Measurements from ENCODE around the gene SLC8A1.

Gene SLC8A1

DNA sequence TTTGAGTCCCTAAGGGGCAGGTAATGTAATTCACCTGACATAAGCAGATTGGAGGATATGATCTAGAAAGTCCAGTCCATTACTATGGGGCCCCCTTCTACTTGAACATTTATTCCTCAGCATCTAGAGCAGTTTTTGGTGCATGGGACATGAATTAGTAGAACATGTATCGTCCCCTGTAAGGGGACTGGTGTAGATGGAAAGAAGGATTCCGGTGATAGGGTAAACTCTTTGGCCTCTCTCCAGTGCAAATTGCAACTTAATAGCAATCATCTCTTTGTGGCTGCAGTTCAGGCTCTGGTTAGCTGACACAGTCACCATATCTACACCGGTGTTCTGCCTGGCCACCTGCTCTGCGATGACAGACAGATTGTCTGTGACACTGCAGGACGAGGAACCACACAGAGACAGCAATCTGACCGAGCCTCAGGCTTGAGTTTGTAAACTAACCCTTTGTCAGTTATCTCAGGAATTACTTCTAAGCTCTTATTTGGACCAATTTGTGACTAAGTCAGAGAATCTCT, 6.4 kb upstream of the SLC8A1 start:
- no peak for FAIRE-seq
- no peak for DNase-seq (ENCODE audit: insufficient read length, low spot score)
- TF ChIP-seq, protein P1, sequence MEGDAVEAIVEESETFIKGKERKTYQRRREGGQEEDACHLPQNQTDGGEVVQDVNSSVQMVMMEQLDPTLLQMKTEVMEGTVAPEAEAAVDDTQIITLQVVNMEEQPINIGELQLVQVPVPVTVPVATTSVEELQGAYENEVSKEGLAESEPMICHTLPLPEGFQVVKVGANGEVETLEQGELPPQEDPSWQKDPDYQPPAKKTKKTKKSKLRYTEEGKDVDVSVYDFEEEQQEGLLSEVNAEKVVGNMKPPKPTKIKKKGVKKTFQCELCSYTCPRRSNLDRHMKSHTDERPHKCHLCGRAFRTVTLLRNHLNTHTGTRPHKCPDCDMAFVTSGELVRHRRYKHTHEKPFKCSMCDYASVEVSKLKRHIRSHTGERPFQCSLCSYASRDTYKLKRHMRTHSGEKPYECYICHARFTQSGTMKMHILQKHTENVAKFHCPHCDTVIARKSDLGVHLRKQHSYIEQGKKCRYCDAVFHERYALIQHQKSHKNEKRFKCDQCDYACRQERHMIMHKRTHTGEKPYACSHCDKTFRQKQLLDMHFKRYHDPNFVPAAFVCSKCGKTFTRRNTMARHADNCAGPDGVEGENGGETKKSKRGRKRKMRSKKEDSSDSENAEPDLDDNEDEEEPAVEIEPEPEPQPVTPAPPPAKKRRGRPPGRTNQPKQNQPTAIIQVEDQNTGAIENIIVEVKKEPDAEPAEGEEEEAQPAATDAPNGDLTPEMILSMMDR (IDR thresholded peaks at IDR 0.05; ENCODE audit: insufficient read depth, missing control alignments): no peak

DNA sequence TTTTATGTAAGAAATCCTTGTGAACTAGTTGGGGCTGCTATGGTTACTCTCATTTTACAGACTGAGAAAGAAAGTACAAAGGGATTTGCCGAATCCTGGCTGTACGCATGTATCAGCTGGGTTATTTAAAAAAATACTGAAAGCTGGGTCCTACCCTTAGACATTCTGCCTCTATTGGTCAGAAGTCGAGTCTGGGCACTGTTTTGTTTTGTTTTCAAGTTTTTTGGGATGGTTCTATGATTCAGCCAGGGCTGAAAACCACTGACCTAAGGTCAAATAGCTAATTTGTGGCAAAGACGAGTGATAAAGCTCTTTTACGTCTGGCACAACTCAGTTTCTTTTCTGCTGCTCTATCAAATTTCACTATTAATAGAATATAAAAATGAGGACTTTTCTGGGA, 5.9 kb upstream of the SLC8A1 start:
- FAIRE-seq: no peak
- DNase-seq (ENCODE audit: insufficient read length, low spot score): no peak
- TF ChIP-seq, protein P1 (IDR thresholded peaks at IDR 0.05; ENCODE audit: insufficient read depth, missing control alignments): no peak

DNA sequence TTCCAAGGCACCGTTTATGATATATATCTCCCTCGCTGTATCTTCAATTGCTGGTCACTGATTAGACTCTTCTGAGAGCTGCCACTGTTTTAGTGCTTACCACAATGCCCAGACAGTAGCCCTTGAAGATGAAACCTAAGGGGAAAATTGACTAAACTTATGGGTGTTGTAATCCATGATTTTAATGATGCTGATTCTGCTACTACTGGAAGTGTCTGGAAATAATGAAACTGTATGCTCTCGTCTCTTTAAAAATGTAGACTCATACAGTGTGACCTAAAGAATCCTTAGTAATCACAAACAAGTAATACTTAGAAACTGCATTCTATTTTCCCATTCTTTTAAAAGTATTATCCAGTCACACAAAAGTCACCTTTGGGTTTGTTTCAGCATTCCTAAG, 5.5 kb upstream of the SLC8A1 start:
- DNase-seq (ENCODE audit: insufficient read length, low spot score): no peak
- TF ChIP-seq, protein P1 (IDR thresholded peaks at IDR 0.05; ENCODE audit: insufficient read depth, missing control alignments): no peak
- peak; percentile 6 for FAIRE-seq

DNA sequence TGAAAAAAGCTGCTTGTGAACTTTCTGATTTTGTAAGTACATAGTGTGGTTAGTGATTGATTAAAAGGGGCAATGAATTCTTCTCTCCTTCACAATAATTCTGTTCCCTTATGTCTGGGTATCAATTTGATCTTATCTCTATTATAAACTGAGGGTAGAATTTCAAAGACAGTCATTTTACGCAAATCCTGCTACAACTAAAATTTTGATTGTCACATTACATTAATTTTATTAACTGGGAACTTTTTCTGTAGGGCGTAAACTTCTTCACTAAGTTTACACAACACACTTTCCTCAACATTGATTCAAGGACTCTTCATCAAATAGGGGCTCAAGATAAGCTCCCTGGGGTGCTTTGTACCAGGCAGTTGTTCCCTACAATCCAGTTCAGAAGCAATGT, 5.0 kb upstream of the SLC8A1 start:
- TF ChIP-seq, protein P1 (IDR thresholded peaks at IDR 0.05; ENCODE audit: insufficient read depth, missing control alignments): no peak
- DNase-seq (ENCODE audit: insufficient read length, low spot score) (no peak), FAIRE-seq (no peak)

DNA sequence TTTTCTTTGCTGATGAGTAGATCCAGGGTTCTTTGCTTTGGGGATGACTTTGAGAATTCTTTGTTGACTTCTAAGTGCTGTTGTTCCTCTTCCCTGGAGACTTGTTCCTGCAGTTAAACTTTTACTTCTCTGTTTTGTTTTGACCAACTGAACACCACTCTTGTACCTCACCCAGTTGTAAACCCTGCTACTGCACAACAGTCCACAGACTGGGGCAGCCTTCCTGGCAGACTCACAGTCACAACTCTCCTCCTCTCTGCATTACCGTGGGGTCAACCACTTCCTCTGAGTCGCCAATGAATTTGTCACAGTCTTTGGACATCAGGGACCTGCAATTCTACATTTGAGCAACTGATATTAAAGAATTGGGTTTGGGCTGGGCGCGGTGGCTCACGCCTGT, 3.8 kb upstream of the SLC8A1 start:
- no peak for FAIRE-seq

DNA sequence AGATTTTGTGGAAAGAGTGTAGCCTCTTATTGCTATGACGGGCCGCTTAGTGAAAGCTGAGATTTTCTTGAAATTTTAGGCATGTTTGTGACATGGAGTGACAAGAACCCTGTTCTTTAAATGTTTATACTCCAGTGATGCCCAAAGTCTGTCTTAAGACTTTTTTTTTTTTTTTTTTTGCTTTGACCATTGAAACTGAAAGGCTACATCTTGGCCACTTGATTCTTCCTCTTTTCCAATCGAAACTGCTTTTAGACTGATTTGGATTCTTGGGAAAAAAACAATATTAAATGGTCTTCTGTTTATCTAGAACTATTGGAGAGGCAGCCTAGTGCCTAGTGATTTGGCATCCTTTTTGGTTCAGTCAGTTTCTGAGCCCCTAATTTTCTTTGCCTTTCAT, 2.4 kb upstream of the SLC8A1 start:
- FAIRE-seq: no peak
- no peak for DNase-seq (ENCODE audit: insufficient read length, low spot score)
- TF ChIP-seq, protein P1 (IDR thresholded peaks at IDR 0.05; ENCODE audit: insufficient read depth, missing control alignments): no peak

More for the DNA sequence above, 3.8 kb upstream of the SLC8A1 start:
- TF ChIP-seq, protein P1 (IDR thresholded peaks at IDR 0.05; ENCODE audit: insufficient read depth, missing control alignments): no peak
- DNase-seq (ENCODE audit: insufficient read length, low spot score): no peak

DNA sequence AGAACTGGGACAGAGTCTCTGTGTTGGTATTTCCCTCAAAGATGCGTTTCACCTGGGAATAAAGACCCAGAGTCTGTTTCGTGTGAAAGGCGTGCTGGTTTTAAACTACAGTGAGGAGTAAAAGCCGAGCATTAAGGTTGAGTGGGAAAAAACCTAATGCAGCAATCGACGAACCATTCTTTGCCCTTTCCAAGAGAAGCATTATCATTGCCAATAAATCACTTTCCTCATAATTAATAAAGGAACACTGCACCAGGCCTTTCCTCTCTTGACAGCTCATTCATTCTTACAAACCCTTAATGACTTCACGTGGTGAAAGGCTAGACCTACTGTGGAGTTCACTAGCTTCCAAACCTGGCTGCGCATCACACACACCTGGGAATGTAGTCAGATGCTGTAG, 896 bp upstream of the SLC8A1 start:
- FAIRE-seq (peak; percentile 38), DNase-seq (ENCODE audit: insufficient read length, low spot score) (no peak)
- TF ChIP-seq, protein P1 (IDR thresholded peaks at IDR 0.05; ENCODE audit: insufficient read depth, missing control alignments): no peak
